ENCODE measurements around the gene CCHCR1. TPM values are rescaled to one million over a fixed set of nuclear protein-coding genes. Genes with fewer than 3 reads are reported as not detected.

The CCHCR1 gene
- total and polyA plus RNA-seq, 2 experiments from 2014 or later = 19.8 to 46.7 TPM

DNA sequence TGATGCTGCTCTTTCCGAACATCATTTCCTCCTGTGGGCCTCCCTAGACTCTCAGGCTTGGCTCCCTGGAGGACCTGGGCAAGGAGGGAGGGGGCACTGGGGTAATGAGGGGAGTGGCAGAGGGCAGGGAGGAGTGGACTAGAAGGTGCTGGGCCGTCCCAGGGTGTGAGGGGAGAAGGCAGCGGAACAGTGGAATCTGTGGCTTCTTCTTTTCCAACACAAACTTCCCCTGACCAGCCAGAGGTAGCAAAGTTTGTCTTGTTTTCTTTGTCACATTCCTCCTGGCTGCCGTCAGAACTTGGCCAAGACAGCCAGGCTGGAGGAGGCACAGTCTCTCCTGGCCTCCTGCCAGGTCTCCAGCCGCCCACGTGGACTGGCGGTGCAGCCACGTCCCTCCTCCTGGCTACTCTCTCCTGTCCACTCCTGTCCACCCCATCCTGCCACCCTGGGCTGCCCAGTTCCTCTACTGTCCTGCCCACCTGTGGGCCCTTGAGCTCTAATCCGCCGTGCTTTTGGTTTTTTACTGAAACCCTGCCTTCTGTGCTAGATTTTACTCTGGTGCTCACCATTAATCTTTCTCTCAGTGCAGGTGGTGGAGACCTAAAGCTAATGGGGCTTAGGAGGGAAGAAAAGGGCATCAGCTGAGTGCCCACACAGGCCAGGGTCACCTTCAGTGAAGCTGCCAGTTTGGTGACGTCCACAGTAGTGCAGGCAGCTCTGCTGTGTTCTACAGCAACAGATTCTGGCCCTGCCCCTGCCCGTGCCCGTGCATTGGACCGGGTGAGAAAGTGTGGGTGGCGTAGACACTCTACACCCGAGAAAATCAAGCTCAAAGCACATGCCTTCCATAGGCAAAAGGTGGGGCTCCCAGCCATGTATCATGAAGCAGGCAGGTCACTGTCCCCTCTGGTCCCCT is 34.6 kb downstream of the CCHCR1 start (continued):
- TF ChIP-seq, protein P1, sequence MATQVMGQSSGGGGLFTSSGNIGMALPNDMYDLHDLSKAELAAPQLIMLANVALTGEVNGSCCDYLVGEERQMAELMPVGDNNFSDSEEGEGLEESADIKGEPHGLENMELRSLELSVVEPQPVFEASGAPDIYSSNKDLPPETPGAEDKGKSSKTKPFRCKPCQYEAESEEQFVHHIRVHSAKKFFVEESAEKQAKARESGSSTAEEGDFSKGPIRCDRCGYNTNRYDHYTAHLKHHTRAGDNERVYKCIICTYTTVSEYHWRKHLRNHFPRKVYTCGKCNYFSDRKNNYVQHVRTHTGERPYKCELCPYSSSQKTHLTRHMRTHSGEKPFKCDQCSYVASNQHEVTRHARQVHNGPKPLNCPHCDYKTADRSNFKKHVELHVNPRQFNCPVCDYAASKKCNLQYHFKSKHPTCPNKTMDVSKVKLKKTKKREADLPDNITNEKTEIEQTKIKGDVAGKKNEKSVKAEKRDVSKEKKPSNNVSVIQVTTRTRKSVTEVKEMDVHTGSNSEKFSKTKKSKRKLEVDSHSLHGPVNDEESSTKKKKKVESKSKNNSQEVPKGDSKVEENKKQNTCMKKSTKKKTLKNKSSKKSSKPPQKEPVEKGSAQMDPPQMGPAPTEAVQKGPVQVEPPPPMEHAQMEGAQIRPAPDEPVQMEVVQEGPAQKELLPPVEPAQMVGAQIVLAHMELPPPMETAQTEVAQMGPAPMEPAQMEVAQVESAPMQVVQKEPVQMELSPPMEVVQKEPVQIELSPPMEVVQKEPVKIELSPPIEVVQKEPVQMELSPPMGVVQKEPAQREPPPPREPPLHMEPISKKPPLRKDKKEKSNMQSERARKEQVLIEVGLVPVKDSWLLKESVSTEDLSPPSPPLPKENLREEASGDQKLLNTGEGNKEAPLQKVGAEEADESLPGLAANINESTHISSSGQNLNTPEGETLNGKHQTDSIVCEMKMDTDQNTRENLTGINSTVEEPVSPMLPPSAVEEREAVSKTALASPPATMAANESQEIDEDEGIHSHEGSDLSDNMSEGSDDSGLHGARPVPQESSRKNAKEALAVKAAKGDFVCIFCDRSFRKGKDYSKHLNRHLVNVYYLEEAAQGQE (IDR thresholded peaks at IDR 0.05; ENCODE audit: unreplicated experiment) = no peak
- TF ChIP-seq, protein P2, sequence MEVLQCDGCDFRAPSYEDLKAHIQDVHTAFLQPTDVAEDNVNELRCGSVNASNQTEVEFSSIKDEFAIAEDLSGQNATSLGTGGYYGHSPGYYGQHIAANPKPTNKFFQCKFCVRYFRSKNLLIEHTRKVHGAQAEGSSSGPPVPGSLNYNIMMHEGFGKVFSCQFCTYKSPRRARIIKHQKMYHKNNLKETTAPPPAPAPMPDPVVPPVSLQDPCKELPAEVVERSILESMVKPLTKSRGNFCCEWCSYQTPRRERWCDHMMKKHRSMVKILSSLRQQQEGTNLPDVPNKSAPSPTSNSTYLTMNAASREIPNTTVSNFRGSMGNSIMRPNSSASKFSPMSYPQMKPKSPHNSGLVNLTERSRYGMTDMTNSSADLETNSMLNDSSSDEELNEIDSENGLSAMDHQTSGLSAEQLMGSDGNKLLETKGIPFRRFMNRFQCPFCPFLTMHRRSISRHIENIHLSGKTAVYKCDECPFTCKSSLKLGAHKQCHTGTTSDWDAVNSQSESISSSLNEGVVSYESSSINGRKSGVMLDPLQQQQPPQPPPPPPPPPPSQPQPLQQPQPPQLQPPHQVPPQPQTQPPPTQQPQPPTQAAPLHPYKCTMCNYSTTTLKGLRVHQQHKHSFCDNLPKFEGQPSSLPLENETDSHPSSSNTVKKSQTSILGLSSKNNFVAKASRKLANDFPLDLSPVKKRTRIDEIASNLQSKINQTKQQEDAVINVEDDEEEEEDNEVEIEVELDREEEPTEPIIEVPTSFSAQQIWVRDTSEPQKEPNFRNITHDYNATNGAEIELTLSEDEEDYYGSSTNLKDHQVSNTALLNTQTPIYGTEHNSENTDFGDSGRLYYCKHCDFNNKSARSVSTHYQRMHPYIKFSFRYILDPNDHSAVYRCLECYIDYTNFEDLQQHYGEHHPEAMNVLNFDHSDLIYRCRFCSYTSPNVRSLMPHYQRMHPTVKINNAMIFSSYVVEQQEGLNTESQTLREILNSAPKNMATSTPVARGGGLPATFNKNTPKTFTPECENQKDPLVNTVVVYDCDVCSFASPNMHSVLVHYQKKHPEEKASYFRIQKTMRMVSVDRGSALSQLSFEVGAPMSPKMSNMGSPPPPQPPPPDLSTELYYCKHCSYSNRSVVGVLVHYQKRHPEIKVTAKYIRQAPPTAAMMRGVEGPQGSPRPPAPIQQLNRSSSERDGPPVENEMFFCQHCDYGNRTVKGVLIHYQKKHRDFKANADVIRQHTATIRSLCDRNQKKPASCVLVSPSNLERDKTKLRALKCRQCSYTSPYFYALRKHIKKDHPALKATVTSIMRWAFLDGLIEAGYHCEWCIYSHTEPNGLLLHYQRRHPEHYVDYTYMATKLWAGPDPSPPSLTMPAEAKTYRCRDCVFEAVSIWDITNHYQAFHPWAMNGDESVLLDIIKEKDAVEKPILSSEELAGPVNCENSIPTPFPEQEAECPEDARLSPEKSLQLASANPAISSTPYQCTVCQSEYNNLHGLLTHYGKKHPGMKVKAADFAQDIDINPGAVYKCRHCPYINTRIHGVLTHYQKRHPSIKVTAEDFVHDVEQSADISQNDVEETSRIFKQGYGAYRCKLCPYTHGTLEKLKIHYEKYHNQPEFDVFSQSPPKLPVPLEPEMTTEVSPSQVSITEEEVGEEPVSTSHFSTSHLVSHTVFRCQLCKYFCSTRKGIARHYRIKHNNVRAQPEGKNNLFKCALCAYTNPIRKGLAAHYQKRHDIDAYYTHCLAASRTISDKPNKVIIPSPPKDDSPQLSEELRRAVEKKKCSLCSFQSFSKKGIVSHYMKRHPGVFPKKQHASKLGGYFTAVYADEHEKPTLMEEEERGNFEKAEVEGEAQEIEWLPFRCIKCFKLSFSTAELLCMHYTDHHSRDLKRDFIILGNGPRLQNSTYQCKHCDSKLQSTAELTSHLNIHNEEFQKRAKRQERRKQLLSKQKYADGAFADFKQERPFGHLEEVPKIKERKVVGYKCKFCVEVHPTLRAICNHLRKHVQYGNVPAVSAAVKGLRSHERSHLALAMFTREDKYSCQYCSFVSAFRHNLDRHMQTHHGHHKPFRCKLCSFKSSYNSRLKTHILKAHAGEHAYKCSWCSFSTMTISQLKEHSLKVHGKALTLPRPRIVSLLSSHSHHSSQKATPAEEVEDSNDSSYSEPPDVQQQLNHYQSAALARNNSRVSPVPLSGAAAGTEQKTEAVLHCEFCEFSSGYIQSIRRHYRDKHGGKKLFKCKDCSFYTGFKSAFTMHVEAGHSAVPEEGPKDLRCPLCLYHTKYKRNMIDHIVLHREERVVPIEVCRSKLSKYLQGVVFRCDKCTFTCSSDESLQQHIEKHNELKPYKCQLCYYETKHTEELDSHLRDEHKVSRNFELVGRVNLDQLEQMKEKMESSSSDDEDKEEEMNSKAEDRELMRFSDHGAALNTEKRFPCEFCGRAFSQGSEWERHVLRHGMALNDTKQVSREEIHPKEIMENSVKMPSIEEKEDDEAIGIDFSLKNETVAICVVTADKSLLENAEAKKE (CRISPR knock-in tag; IDR thresholded peaks at IDR 0.05) = no peak
